T-helper 1 cell treated with Interleukin-12 subunit alpha and Interleukin-12 subunit beta and Interleukin-4 antibody, amounts not matched to agents 30 μg/mL and 1 μg/mL, for 36 hours (primary cell): ENCODE measurements around the gene TMEM191B.
"Not testable (repeated sequence)": the region's sequence is repeated elsewhere in the genome, so short reads cannot be mapped to it uniquely, and the experiment has no call there.

ENCODE experiments used
- H3K27ac Mint-ChIP-seq: one replicate; pipeline ENCODE4 v1.8.0; 2021; ENCODE audit warnings: mild to moderate bottlenecking, mixed read lengths
- H3K27me3 Mint-ChIP-seq: one replicate; pipeline ENCODE4 v1.8.0; 2021; ENCODE audit warnings: low read depth, mixed read lengths
- H3K36me3 Mint-ChIP-seq: one replicate; pipeline ENCODE4 v1.8.0; 2021; ENCODE audit warnings: low read depth, mixed read lengths
- H3K4me1 Mint-ChIP-seq: one replicate; pipeline ENCODE4 v1.8.0; 2021; ENCODE audit warnings: low read depth, mixed read lengths
- H3K4me3 Mint-ChIP-seq: one replicate; pipeline ENCODE4 v1.8.0; 2021; ENCODE audit warnings: mild to moderate bottlenecking, moderate library complexity, mixed read lengths
- H3K9me3 Mint-ChIP-seq: one replicate; pipeline ENCODE4 v1.8.0; 2021; ENCODE audit warnings: mixed read lengths

Gene TMEM191B

DNA sequence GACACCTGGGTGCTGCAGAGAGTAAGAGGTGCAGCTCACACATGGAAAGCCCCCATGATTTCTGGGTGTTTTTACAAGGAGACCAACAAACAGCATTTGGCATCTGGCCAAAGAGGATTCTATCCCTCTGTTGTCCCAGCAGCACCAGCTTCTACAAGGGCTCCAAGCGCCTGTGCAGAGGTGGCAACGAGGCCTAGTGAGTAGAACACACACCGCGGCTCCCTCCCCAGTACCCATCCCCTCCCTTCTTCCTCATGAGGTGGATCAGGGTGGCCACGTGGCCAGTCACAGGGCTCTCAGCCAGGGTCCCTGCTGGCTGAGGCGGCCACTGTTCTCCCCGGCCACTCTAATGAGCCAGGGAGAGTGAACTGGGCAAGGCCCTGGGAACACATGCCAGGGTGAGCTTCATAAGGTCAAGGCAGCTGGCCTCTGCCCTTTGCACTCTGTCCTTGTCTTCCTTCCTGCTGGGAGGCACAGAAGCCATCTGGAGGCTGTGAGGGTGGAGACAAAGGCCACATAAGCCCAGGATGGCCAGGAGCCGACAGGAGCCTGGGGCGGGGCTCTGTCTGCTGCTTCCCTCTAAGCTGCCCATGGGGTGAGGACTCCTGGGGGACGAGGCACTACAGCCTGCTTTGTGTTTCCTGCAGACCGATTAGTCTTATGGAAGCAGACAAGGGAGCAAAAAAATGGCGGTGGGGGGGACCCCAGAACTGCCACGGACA lies 22.0 kb downstream of the TMEM191B start:
- H3K4me3 Mint-ChIP-seq, H3K27me3 Mint-ChIP-seq, H3K9me3 Mint-ChIP-seq, H3K36me3 Mint-ChIP-seq, H3K27ac Mint-ChIP-seq, H3K4me1 Mint-ChIP-seq: not testable (repeated sequence)

DNA sequence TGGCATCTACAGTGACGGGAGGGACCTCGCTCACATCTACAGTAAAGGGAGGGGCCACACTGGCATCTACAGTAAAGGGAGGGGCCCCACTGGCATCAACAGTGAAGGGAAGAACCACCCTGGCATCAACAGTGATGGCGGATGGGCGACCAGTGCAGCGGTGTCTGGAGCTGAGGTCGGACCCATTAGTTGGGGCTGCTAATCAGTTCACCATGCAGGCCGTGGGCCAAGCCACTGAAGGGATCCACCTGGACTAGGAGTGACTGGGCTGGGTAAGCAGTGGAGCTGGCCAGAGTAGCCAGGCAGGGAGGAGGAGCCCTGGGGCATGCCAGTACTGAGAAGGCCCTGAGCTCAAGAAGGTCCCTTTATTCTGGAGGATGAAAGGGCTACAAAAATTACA lies 23.4 kb downstream of the TMEM191B start:
- H3K27ac Mint-ChIP-seq, H3K9me3 Mint-ChIP-seq, H3K27me3 Mint-ChIP-seq, H3K36me3 Mint-ChIP-seq, H3K4me3 Mint-ChIP-seq, H3K4me1 Mint-ChIP-seq: not testable (repeated sequence)

GRCh38 chr22:18552839-18553597 lies 25.4 kb downstream of the TMEM191B start:
- H3K9me3 Mint-ChIP-seq = not testable (repeated sequence)

DNA sequence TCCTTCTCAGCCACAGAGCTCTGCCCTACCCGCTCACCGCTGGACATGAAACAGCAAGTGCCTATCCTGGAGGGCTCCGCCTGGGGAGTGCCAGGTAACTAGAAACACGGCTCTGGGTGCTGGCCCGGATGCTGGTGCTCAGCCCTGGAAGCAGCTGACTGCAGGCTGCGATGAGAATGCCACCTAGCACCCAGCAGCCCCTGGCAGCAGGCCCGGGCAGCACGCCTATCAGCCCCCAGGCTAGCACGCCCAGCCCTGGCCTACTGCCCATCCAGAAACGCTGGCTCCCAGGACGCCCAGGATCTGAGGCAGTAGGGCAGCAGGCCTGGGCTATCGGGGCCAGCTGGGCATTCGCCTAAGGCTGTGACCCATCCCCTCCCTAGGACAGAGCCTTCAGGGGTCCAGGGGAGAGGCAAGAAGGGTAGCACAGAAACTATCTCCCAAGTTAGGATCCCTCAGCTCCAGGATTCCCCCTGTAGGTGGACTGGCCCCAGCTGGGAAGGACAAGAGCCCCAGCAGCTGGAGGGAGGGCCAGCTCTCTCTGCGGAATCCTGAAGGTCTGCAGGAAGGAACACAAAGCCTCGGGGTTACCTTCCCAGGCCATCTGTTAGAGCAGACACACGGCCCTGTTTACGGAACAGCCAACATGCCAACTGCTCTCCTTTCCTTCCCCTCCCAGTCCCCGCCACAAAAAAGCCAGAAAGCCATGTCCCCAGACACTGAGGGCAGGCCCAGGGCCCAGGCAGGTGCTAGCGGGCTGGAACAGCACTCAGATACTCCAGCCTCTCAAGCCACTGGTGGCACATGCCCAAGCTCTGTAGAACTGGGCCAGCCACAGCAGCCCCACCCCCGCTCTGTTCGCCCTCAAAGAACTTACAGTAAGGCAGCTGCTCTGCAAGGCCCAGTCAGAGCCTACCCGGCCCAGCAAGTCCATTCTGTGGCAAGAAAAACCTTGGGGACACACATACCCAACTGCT lies 27.0 kb downstream of the TMEM191B start:
- not testable (repeated sequence) for H3K4me3 Mint-ChIP-seq, H3K27ac Mint-ChIP-seq, H3K4me1 Mint-ChIP-seq, H3K9me3 Mint-ChIP-seq, H3K36me3 Mint-ChIP-seq, H3K27me3 Mint-ChIP-seq

More at GRCh38 chr22:18552839-18553597, 25.4 kb downstream of the TMEM191B start:
- not testable (repeated sequence) for H3K27ac Mint-ChIP-seq, H3K4me1 Mint-ChIP-seq, H3K27me3 Mint-ChIP-seq, H3K36me3 Mint-ChIP-seq, H3K4me3 Mint-ChIP-seq

DNA sequence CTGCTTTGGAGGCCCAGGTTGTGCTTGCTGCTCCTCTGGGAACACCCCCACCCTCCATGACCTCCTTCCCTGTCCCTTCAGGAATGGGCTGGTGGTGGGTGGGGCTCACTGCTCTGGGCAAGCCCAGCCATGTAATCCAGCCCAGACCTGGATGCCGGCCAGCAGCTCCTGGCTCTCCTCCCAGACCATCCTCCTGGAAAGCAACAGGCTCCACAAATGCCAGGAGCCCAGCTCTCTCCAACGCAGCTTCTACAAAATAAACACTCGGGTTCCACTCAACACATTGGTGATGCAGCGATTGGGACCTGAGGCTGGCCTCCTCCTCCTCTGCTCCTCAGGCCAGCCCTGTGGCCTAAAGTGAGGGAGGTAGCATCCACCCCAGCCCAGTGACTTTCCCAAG lies 30.9 kb downstream of the TMEM191B start:
- not testable (repeated sequence) for H3K4me1 Mint-ChIP-seq, H3K36me3 Mint-ChIP-seq, H3K9me3 Mint-ChIP-seq, H3K27ac Mint-ChIP-seq, H3K4me3 Mint-ChIP-seq, H3K27me3 Mint-ChIP-seq

DNA sequence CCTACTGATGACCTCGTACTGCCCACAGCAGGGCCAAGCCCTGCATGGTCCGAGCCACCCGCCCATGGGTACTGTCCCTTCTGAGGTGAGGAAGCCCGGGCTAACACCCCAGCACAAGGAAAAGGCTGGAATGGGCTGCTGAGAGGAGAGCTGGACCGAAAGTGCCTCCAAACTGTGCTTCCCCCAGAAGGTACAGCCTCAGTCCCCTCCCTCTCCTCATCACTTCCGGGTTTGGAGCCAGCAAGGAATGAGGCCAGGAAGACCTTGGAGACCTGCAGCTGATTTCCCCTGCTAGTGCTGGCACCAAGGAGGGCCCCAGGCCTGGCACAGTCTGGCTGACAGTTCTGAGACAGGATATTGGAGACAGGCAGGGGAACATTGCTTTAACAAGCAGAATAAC lies 31.3 kb downstream of the TMEM191B start:
- not testable (repeated sequence) for H3K36me3 Mint-ChIP-seq, H3K9me3 Mint-ChIP-seq, H3K27ac Mint-ChIP-seq, H3K4me3 Mint-ChIP-seq, H3K27me3 Mint-ChIP-seq, H3K4me1 Mint-ChIP-seq

DNA sequence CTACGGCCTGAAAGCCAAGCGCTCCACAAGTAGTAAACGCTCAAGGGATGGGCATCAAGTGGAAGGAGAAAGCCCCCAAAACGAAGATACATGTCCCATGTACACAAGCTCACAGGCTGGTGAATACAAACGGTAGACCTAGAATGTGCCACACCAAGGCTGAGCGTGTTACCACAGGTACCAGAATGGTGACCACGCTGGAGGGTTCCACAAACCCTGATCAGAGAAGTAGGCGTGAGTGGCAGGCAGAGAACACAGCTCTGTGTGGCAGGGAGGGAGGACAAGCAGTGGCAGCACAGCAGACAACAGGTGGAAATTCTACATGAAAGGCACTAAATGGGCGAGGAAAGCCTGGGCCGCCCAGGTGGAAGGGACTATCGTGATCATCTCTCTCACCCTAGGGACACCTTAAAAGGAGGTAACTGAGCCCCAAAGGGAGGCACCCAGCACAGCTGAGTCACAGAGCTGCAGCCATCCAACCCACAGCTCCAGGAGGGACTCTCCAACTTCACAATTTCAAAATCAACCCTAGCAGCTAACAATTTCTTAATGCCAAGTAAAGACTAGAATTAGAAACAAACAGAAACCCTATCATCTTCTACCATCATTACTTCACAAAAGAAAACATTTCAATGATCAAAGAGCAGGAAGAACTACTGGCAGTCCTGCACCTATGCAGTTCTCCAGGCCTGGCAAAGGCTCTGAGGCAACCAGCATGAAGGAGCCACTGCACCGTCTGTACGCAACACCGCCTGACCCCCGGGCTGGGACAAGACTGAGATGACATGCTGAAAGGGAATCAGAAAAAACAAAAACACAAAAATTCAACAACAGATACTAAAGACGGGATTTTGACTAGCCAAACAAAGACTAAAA lies 32.7 kb downstream of the TMEM191B start:
- H3K36me3 Mint-ChIP-seq, H3K9me3 Mint-ChIP-seq, H3K4me1 Mint-ChIP-seq, H3K4me3 Mint-ChIP-seq, H3K27me3 Mint-ChIP-seq, H3K27ac Mint-ChIP-seq: not testable (repeated sequence)

- not testable (repeated sequence) for H3K9me3 Mint-ChIP-seq, H3K4me1 Mint-ChIP-seq, H3K36me3 Mint-ChIP-seq, H3K27me3 Mint-ChIP-seq, H3K27ac Mint-ChIP-seq, H3K4me3 Mint-ChIP-seq
Observed at GRCh38 chr22:18570509-18571246, 43.1 kb downstream of the TMEM191B start.

DNA sequence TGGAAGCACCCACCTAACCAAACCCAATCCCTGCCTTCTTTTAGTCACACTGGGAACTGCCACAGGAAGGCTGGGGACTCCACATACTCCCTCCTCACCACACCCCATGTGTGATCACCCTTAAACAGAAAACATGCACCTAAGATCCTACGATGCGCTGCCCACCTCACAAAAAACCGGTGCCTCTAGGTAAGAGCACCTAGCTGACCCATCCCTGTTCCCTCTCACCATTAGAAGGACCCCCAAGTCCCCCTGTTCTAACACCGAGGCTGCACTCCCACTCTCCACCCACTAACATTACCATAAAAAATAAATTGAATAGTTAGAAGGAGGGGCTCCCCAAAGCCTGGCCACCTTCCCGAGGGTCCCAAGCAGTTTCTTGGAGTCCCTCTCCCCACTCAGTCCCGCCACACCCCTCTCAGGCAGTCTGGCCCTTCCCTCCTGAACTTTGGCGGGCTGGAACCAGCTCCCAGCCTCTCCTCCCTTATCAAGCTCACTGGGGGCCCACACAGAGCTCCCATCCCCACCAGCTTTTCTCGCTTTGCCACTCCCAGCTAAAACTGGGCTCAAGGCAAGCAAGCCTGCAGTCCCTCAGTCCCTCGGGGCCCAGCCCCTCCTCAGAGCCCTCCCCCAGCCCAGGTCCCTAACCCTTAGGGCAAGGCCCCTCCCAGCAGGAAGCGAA lies 46.0 kb downstream of the TMEM191B start:
- H3K4me1 Mint-ChIP-seq, H3K9me3 Mint-ChIP-seq, H3K27me3 Mint-ChIP-seq, H3K4me3 Mint-ChIP-seq, H3K27ac Mint-ChIP-seq, H3K36me3 Mint-ChIP-seq: not testable (repeated sequence)

GRCh38 chr22:18574555-18574954 lies 47.0 kb downstream of the TMEM191B start:
- H3K27ac Mint-ChIP-seq, H3K27me3 Mint-ChIP-seq, H3K4me3 Mint-ChIP-seq, H3K9me3 Mint-ChIP-seq, H3K4me1 Mint-ChIP-seq, H3K36me3 Mint-ChIP-seq: not testable (repeated sequence)

GRCh38 chr22:18575686-18576085 lies 48.1 kb downstream of the TMEM191B start:
- not testable (repeated sequence) for H3K4me3 Mint-ChIP-seq, H3K27ac Mint-ChIP-seq

DNA sequence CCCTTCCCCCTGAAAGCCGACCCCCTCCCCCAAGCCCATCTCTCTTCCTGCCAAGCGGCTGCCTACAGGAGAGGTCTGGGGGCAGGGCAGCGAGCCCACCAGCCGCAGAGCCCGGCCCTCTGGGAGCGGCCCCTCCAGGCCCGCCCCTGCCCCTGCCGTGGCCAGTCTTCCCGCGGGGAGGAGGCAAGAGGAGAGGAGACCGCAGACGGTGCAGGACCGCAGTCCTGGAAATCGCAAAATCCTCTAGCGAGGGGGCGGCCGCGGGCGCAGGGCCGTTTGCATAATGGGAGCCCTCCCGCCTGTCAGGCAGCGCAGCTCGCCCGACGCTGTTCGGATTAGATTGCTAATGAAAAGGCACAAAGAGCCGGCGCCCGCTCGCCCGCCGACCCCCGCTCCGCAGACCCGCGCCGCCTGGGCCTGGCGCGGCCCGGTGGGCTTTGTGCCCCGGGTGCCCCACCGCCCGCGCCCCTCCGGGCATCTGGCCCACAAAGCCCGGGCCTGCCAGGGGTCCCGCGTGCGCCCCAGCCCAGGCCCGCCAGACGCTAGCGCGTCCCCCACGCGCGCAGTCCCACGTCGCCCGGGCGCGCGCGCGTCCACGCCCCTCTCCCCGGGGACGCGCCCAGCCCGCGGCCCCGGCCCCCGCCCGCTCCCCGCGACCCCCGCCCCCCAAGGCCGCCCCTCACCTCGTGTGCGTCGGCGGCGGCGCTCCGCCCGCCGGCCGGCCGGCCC lies 49.7 kb downstream of the TMEM191B start:
- H3K9me3 Mint-ChIP-seq, H3K27me3 Mint-ChIP-seq, H3K27ac Mint-ChIP-seq, H3K4me1 Mint-ChIP-seq, H3K36me3 Mint-ChIP-seq, H3K4me3 Mint-ChIP-seq: not testable (repeated sequence)

More at GRCh38 chr22:18575686-18576085, 48.1 kb downstream of the TMEM191B start:
- not testable (repeated sequence) for H3K36me3 Mint-ChIP-seq, H3K4me1 Mint-ChIP-seq, H3K9me3 Mint-ChIP-seq, H3K27me3 Mint-ChIP-seq

DNA sequence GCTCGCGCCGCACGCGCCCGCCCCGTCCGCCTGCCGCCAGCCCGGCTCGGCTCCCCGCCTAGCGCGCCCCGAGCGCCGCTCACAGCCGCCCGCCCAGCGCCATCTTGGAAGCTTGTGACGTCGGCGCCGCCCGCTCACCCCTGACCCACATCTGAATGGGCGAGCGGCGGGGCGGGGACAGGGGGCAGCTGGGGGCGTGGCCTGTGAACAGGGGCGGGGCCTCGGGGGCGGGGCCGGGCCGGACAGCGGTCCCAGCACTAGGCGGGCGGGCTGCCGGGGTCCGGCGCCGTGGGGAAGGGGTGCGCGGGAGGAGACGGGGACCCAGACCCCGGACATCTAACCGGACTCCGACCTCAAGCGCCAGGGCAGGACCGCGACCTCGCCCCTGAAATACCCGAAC lies 50.2 kb downstream of the TMEM191B start:
- H3K27me3 Mint-ChIP-seq, H3K4me3 Mint-ChIP-seq, H3K36me3 Mint-ChIP-seq, H3K27ac Mint-ChIP-seq, H3K9me3 Mint-ChIP-seq, H3K4me1 Mint-ChIP-seq: not testable (repeated sequence)
